Fibroblast of gingiva (primary cell): Measurements from ENCODE around the gene CAPG.

ENCODE experiments used
- DNase-seq: peaks from one replicate; pipeline ENCODE4 v3.0.0-alpha.2; 2011; ENCODE audit warnings: low read depth

The CAPG gene

DNA sequence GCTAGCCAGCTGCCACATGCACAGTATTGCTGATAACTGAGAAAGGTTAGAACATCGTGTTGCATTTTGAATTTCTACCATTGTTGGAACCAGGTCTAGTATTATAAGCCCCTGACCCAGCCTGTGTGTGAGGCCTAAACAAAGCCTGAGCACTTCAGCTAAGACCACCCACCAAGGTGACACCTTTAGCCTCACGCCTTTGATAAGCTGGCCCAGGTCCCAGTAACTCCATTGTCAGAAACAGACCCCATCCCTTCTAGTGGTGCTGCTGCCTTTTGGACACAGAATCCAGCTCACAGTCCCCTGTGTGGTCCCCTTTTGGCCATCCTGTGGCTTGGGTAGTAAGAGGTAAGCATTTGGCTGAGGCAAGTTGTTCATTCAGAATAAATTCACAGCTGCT, 54.0 kb downstream of the CAPG start:
- no peak for DNase-seq

DNA sequence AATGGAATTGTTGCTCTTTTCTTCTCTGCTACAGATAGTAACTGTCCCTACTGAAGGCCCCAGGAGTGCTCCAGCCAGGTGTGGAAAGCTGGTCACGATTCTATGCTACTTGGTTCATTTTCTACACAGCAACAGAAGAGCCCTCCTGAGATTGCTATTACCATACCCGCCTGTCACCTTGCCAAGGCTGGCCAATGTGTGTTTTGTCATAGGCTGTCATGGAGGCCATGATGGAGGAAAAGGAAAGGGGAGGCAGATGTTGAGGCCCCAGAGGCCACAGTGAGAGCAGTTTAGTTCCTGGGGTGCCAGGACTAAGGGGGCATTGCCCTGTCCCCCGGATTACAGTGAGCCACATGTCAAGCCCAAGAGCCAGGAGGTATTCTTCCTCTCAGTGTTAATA, 54.6 kb downstream of the CAPG start:
- DNase-seq = peak; percentile 15

GRCh38 chr2:85355073-85355410, 55.1 kb downstream of the CAPG start:
- no peak for DNase-seq

DNA sequence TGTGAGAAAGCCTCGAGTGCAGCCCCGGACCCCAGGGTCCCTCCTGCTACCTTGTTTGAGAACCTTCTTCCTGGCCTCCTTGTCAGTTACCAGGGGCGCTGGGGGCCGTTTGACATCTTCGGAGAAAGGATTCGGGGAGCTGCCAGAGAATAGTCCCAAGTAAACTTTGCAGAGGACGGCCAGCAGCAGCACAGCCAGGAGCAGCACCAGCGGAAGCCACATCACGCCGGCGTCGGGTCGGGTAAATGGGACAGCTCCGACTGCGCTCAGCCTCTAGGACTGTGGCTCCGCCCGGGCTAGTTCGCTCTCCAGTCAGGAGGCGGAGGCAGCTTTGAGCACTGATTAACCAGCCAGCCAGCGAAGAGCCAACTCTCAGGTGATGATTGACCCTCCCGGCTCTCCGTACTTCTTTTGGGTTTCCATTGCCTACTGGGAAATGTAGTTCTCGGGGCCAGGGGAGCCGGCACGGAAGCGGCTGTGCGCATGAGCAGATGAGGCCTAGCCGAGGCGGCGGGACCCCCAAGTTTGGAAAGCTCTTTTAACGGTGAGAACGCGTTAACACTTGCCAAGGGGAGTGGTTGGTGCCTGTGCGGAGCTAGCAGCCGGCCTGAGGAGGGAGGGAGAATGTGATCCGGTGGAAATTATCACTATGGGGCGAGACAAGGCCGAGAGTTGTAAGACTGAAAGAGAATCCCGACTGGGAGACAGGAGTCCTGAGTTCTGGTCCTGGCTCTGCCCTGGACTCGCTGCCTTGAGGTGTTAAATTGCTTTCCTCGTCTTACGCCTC, 55.7 kb downstream of the CAPG start, which contains the start of the genes ELMOD3 and RETSAT:
ELMOD3 (plus strand) TSS at position 484 of the 787 bp plus-strand sequence. CDS start 2,430 bp downstream, outside the sequence.
RETSAT (minus strand) TSS at position 243 of the 787 bp plus-strand sequence; CDS start at position 222, 21 bp downstream.
- DNase-seq = peak; percentile 100

DNA sequence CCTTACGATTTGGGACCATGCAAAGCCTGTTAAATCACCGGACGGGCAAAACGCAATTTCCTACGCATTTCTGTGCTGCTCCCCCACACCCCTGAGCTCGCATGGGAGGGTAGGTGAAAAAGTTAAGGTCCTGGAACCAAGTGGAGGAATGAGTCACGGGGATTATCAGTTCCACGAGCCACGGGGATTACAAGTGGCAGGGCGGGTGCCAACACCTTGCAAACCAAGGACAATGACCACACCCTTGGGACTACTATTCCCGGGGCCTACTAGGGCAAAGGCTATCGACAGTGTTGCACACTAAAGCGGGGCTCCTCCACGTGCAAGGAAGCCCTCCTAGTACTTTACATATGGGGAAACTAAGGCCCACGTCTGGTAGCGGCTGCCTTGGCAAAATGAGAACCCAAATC, 56.3 kb downstream of the CAPG start:
- DNase-seq = peak; percentile 16

DNA sequence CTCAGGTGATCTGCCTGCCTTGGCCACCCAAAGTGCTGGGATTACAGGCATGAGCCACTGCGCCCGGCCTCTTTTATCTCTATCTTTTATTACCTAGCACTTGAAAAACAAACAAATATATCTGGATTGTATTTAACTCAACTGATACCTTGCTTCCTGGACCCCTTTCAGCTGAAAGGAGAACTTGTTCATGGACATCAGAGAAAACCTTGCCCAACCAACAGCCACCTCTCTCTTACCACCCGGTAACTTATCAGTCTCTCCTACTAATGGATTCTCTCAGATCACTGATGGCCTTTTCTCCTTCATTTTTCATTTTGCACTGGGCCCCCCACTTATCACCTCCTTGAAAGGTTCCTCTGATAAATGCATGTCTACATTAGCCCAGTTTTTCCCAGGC, 62.6 kb downstream of the CAPG start:
- DNase-seq = no peak
